ENCODE results near the gene FKBP5.
"Not testable (repeated sequence)": the region's sequence is repeated elsewhere in the genome, so short reads cannot be mapped to it uniquely, and the experiment has no call there.

Gene FKBP5

DNA sequence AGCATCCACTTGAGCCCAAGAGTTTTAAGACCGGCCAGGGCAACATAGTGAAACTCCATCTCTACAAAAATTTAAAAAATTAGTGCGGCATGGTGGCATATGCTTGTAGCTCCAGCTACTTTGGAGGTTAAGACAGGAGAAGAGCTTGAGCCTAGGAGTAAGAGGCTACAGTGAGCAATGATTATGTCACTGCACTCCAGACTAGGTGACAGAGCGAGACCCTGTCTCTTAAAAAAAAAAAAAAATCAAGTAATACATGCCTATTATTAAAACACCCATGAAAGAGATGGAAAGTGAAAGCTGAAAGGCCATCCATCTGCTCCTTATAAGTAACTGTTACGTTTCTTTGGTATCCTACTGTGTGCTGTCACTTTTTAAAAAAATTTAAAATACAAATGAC, 66.4 kb downstream of the FKBP5 start:
- DNase-seq (ENCODE audit: low read depth in 4 of 4, low spot score in 1 of 4) = no peak

DNA sequence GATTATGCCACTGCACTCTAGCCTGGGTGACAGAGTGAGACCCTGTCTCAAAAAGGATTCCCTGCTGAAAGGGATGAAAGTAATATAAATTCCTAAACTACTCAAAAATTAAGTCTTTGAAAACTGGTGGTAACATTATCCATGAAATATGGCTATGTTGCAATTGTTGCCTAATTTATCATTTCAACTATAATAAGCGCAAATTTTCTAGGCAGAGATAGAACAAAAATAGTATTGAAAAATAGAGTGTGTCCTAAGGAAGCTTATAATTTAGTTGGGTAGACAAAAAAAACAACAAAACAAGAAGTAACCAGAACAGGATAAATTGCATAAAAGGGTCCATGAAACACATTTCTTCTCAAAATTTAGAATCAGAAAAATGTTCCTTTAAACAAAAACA, 68.0 kb downstream of the FKBP5 start:
- no peak for DNase-seq (ENCODE audit: low read depth in 4 of 4, low spot score in 1 of 4)

DNA sequence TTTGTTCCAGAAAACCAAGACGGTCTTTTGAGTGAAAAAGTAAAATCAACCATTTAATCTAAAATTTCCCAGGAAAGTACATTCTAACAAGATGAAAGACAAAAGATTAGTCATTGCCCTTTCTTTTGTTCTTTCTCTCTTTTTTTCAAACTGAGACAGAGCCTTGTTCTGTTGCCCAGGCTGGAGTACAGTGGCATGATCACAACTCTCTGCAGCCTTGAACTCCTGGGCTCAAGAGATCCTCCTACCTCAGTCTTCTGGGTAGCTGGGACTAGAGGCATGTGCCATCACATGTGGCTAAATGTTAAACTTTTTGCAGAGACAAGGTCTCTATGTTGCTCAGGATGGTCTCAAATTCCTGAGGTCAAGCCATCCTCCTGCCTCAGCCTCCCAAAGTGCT, 75.0 kb downstream of the FKBP5 start:
- no peak for DNase-seq (ENCODE audit: low read depth in 4 of 4, low spot score in 1 of 4)

DNA sequence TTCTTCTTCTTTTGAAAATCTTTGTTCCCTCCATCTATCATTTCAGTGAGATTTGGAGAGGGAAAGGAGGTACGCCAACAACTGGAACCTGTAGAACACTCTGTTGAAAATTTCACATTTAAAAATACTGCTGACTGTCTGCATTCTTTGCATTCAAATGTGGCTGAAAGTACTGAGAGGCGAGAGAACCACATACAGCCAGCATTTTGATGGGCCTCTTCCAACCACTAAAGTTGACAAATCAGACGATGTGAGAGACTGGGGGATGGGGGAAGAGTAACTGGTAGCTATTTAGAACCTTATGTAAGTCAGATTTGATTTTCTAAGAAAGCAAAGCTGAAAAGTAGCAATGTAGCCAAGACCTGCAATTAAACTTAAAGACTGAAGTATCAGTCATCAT, 77.5 kb downstream of the FKBP5 start:
- peak in 1 of 4 experiments; percentile 5 for DNase-seq (ENCODE audit: low read depth in 4 of 4, low spot score in 1 of 4)

DNA sequence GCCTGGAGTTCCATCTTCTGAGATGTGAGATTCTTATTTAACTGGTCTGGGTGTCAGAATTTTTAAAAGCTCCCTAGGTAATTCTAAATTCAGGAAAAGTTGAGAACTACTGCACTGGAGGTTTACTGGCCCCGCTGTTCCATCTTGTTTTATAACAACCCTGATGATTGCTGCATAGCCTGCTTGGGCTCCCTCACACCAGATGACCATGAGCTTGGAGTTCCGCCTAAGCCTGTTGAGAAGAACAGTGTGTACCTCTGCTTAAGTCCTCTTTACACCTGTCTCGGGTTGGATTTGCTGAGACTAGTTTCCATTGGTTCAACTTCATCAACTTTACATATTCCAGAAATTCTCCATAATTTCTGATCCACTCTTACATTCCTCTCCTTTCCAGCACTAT, 77.9 kb downstream of the FKBP5 start:
- no peak for DNase-seq (ENCODE audit: low read depth in 4 of 4, low spot score in 1 of 4)

DNA sequence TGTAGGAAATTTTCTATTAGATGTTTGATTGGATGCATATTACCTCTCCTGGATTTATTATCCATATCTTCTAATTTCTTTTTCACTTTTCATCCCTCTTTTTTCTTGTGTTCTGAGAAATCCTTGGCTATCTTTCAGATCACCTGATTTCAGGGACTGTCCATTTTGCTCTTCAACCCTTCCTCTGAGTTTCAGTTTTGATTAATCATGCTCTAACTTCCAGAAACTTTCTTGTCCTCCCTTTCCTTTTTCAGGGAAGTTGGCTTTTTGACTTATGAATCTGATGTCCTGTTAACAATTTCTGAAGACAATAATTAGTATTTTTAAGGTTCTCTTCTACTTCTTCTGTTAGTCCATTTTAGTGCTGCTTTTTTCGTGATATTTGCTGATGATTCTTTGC, 79.1 kb downstream of the FKBP5 start:
- no peak for DNase-seq (ENCODE audit: low read depth in 4 of 4, low spot score in 1 of 4)

DNA sequence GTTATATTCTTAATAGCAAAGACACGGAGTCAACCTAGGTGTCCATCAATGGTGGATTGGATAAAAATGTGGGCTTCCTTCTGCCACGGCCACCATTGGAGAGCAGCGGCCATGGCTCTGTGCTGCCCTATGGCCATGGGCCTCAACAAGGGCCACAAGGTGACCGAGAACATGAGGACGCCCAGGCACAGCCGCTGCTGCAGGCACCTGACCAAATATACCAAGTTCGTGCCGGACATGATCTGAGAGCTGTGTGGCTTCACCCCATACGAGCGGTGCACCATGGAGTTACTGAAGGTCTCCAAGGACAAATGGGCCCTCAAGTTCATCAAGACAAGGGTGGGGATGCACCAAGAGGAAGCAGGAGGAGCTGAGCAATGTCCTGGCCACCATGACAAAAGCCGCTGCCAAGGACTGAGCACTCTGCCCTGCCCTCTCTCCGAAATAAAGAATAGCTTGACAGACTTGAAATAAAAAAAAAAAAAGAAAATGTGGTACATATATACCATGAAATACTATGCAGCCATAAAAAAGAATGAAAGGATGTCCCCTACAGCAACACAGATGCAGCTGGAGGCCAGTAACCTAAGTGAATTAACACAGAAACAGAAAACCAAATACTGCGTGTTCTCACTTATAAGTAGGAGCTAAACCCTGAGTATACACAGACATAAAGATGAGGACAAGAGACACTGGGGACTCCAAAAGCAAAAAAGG, 81.0 kb downstream of the FKBP5 start:
- no peak for DNase-seq (ENCODE audit: low read depth in 4 of 4, low spot score in 1 of 4)

DNA sequence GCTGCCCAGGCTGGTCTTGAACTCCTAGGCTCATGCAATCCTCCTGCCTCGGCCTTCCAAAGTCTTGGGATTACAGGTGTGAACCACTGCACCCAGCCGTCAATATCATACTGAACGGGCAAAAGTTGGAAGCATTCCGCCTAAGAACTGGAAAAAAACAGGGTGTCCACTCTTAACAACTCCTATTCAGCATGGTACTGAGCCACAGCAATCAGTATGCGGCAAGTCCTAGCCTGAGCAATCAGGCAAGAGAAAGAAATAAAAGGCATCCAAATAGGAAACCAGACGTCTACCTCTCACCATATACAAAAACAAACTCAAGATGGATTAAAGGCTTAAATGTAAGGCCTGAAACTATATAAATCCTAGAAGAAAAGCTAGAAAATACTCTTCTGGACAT, 83.1 kb downstream of the FKBP5 start:
- no peak for DNase-seq (ENCODE audit: low read depth in 4 of 4, low spot score in 1 of 4)

DNA sequence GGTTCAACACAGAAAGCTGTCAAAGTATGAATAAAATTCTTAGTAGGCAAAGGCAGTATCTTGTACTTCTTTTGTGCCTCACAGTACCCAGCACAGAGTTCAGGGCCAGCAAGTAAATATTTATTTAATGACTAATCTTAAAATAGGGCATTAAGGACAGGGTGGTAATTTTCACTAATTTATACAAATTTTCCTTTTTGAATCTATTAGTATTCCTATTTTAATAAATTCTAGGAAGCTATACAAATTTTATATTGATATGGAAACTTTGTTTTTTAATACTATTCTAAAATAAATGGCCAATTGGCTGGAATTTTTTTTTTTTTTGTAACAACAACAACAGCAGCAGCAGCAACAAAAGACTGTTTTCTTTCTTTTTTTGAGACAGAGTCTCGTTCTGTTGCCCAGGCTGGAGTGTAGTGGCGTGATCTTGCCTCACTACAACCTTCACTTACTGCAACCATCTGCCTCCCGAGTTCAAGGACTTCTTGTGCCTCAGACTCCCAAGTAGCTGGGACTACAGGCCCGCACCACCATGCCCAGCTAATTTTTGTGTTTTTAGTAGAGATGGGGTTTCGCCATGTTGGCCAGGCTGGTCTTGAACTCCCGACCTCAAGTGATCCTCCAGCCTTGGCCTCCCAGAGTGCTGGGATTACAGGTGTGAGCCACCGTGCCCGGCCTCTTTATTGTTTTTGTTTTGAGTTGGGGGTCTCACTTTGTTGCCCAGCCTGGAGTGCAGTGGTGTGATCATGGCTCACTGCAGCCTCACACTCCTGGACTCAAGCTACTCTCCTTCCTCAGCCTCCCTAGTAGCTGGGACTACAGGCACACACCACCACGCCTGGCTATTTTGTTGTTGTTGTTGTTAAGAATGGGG, 85.2 kb downstream of the FKBP5 start:
- no peak for DNase-seq (ENCODE audit: low read depth in 4 of 4, low spot score in 1 of 4)

- DNase-seq (ENCODE audit: low read depth in 4 of 4, low spot score in 1 of 4) = no peak
Measured at GRCh38 chr6:35602133-35602946, 86.4 kb downstream of the FKBP5 start.

DNA sequence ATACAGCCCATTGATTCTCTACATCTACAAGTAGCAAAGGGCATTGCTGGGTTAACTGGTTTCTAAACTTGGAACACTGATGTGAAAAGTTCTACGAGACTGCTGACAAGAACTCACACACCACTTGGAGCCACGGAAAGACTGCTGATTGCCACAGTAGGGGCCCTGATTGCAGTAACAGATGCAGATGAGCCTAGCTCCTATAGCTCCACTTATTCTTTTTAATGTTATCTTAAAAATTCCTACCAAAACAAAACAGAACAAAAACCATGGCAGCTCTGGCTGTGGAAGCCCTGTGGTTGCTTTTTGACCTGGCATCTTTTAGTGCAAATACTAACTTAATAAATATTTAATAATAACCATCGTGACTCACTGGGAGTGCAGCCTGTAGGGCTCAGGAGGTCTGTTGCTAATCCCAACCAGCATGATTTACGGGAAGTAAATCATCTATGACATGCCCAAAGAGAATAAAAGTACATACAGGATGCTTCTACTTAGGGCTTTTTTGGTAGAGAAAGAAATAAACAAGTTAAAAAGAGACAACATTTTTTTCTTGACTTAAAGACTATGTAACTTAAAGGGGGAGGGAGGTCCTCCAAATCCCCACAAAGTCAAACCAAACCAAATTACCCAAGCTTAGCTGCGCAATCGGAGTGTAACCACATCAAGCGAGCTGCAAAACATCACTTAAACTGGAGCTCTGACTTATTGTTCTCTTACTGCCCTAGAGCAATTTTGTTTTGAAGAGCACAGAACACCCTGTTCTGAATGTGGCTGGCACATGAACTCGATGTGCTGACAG, 87.2 kb downstream of the FKBP5 start:
- DNase-seq (ENCODE audit: low read depth in 4 of 4, low spot score in 1 of 4) = peak in 1 of 4 experiments; percentile 24

- no peak for DNase-seq (ENCODE audit: low read depth in 4 of 4, low spot score in 1 of 4)
Measured at GRCh38 chr6:35600659-35601125, 88.0 kb downstream of the FKBP5 start.

DNA sequence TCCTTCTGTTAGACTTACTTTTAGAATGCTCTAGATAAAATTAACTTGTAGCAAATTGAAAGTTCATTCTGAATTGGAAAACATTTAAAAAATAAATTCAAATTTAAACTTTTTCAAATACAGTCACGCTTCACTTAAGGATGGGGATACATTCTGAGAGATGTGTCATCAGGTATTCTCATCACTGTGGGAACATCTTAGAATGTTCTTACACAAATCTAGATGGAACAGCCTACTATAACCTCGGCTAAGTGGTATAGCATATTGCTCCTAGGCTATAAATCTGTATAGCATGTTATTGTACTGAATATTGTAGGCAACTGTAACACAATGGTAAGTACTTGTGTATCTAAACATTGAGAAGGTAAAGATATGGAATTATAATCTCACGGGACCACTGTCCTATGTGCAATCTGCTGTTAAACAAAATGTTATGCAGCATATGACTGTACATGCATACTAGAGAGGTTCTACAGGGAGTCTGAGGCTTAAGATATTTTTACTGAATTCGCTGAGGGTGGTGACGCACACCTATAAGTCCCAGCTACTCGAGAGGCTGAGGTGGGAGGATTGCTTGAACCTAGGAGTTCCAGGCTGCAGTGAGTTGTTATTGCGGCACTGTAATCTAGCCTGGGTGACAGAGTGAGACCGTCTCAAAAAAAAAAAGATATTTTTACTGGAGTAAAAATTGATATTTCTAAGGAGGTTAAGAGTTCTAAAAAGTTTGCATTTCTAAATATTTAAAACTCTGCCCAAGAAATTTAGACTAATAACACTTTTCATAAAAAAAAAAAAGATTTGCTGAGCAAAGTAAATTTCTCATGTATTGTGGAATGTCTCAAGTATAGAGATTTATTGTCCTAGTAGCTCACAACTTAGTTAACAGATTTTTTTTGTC, 88.7 kb downstream of the FKBP5 start:
- no peak for DNase-seq (ENCODE audit: low read depth in 4 of 4, low spot score in 1 of 4)

- DNase-seq (ENCODE audit: low read depth in 4 of 4, low spot score in 1 of 4) = not testable (repeated sequence)
Measured at GRCh38 chr6:35598621-35599020, 90.1 kb downstream of the FKBP5 start.

GRCh38 chr6:35596448-35597442, 92.0 kb downstream of the FKBP5 start:
- no peak for DNase-seq (ENCODE audit: low read depth in 4 of 4, low spot score in 1 of 4)

- DNase-seq (ENCODE audit: low read depth in 4 of 4, low spot score in 1 of 4) = no peak
Measured at GRCh38 chr6:35594503-35595186, 94.1 kb downstream of the FKBP5 start.

- DNase-seq (ENCODE audit: low read depth in 4 of 4, low spot score in 1 of 4) = no peak
Measured at GRCh38 chr6:35592178-35592577, 96.5 kb downstream of the FKBP5 start.

DNA sequence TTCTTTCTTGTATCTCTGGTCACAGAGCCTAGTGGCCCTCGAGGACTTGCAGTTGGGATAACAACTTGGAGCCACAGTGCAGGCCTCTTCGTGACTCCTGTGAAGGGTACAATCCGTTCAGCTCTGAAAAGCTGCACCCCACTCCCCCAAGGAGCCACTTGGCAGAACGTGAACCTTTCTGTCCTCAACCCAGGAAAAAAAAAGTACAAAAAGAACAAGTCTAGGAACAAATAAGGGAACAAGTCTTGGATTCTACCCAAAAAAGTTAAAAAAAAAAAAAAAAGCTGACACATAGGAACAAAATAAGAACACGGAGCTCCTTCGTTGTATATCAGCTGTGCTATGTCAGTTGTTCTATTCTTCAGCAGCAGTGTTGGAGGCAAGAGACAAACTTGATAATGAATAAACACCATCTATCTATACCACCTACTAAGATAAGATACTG, 98.1 kb downstream of the FKBP5 start:
- no peak for DNase-seq (ENCODE audit: low read depth in 4 of 4, low spot score in 1 of 4)
